HepG2 (cell line): ENCODE data around the gene LIF. TPM values are rescaled to one million over a fixed set of nuclear protein-coding genes. Genes with fewer than 3 reads are reported as not detected.

ENCODE experiments used
- AKAP8 ChIP-seq: sonication (generic); formaldehyde crosslinking; IDR thresholded peaks from 2 replicates; pipeline ENCODE4 v1.5.1; 2020; ENCODE audit warnings: mild to moderate bottlenecking, missing genetic modification reagents
- KLF6 ChIP-seq: IDR thresholded peaks from 2 replicates; pipeline ENCODE4 v1.8.0; 2016; ENCODE audit warnings: missing biosample characterization, missing genetic modification reagents
- NR2F6 ChIP-seq, 2 experiments: IDR thresholded peaks; 2 replicates each; pipeline ENCODE4 v1.6.1; 2016; ENCODE audit warnings: antibody characterized with exemption in 1 of 2, mild to moderate bottlenecking in 1 of 2
- PHF20 ChIP-seq: sonication (generic); formaldehyde crosslinking; IDR thresholded peaks from 2 replicates; pipeline ENCODE4 v1.5.0; 2020; ENCODE audit warnings: mild to moderate bottlenecking, missing genetic modification reagents
- PHF5A ChIP-seq: IDR thresholded peaks from one replicate; pipeline ENCODE4 v1.6.1; 2018; ENCODE audit warnings: low read depth, missing genetic modification reagents; ENCODE audit not compliant: unreplicated experiment
- POLR2AphosphoS2 ChIP-seq: IDR thresholded peaks from 2 replicates; pipeline ENCODE4 v1.6.1; 2011; ENCODE audit warnings: low read depth, low read length, improper control_type of control experiment
- SP4 ChIP-seq: sonication (generic); formaldehyde crosslinking; IDR thresholded peaks from 2 replicates; pipeline ENCODE4 v1.8.1; 2023; ENCODE audit warnings: mild to moderate bottlenecking, missing genetic modification reagents
- SRSF1 ChIP-seq: fragments of 200-400 bp; formaldehyde crosslinking; optimal IDR thresholded peaks from 2 replicates; pipeline ENCODE3; 2017; ENCODE audit warnings: mild to moderate bottlenecking, low read depth, low read length, moderate library complexity
- TARDBP ChIP-seq: sonication (generic); formaldehyde crosslinking; IDR thresholded peaks from 2 replicates; pipeline ENCODE4 v1.8.0; 2022; ENCODE audit warnings: mild to moderate bottlenecking, missing genetic modification reagents
- ZNF256 ChIP-seq: sonication (generic); formaldehyde crosslinking; conservative IDR thresholded peaks from 2 replicates; pipeline ENCODE4 v1.4.0; 2020; ENCODE audit warnings: missing genetic modification reagents
- ZNF326 ChIP-seq: sonication (generic); formaldehyde crosslinking; IDR thresholded peaks from 2 replicates; pipeline ENCODE4 v1.4.0; 2020; ENCODE audit warnings: missing genetic modification reagents, borderline replicate concordance
- ZNF549 ChIP-seq: sonication (generic); formaldehyde crosslinking; IDR thresholded peaks from 2 replicates; pipeline ENCODE4 v1.5.0; 2020; ENCODE audit warnings: missing genetic modification reagents
- ZNF557 ChIP-seq: sonication (generic); formaldehyde crosslinking; IDR thresholded peaks from 2 replicates; pipeline ENCODE4 v1.4.0; 2020; ENCODE audit warnings: missing genetic modification reagents
- ZSCAN12 ChIP-seq: sonication (generic); formaldehyde crosslinking; IDR thresholded peaks from 2 replicates; pipeline ENCODE4 v1.9.0; 2021; ENCODE audit warnings: mild to moderate bottlenecking, missing genetic modification reagents
- ZSCAN22 ChIP-seq: sonication (generic); formaldehyde crosslinking; IDR thresholded peaks from 2 replicates; pipeline ENCODE4 v1.4.0; 2020; ENCODE audit warnings: mild to moderate bottlenecking, missing genetic modification reagents
- polyA plus RNA-seq, 8 experiments: library from polyadenylated mRNA; depleted of rRNA in 3 of 8; stranded (reverse) in 7 of 8; unstranded in 1 of 8; fragments of >200 nt; fragmentation: Illumina TruSeq in 4 of 8; extraction: Trizol in 4 of 8; gene quantifications; 2 replicates each; pipeline versions ENCODE4 v1.2.1 to v1.2.3, GENCODE V29; 2011 to 2016; ENCODE audit warnings: low read depth in 4 of 8, missing spikeins in 1 of 8, mixed read lengths in 1 of 8; ENCODE audit not compliant: insufficient read depth in 1 of 8
- total RNA-seq, 5 experiments: library from RNA; depleted of rRNA; stranded (reverse); fragments of >200 nt; fragmentation: Illumina TruSeq; extraction: Trizol; gene quantifications; 2 replicates each; pipeline ENCODE4 v1.2.3, GENCODE V29; 2016; ENCODE audit warnings: low read depth in 1 of 5
- TF ChIP-seq, protein P1 (sequence below): sonication (generic); formaldehyde crosslinking; IDR thresholded peaks from 2 replicates; pipeline ENCODE4 v1.4.0; 2020; ENCODE audit warnings: missing genetic modification reagents
- TF ChIP-seq, protein P2 (sequence below): sonication (generic); formaldehyde crosslinking; IDR thresholded peaks from 2 replicates; pipeline ENCODE4 v1.4.0; 2020; ENCODE audit warnings: missing genetic modification reagents, borderline replicate concordance
- TF ChIP-seq, protein P3 (sequence below): sonication (generic); formaldehyde crosslinking; IDR thresholded peaks from 2 replicates; pipeline ENCODE4 v1.4.0; 2020; ENCODE audit warnings: mild to moderate bottlenecking, missing genetic modification reagents, borderline replicate concordance
- TF ChIP-seq, protein P4 (sequence below): IDR thresholded peaks from 2 replicates; pipeline ENCODE4 v1.6.1; 2016; ENCODE audit warnings: mild to moderate bottlenecking
- TF ChIP-seq, protein P5 (sequence below): sonication (generic); IDR thresholded peaks from 2 replicates; pipeline ENCODE4 v1.6.1; 2016; ENCODE audit warnings: low read depth, borderline replicate concordance

The LIF gene
- total and polyA plus RNA-seq, 2 of the 13 experiments (the other 11 are each of a cell fraction or from before 2014, with no cell fraction given): 3.6 to 8.5 TPM

DNA sequence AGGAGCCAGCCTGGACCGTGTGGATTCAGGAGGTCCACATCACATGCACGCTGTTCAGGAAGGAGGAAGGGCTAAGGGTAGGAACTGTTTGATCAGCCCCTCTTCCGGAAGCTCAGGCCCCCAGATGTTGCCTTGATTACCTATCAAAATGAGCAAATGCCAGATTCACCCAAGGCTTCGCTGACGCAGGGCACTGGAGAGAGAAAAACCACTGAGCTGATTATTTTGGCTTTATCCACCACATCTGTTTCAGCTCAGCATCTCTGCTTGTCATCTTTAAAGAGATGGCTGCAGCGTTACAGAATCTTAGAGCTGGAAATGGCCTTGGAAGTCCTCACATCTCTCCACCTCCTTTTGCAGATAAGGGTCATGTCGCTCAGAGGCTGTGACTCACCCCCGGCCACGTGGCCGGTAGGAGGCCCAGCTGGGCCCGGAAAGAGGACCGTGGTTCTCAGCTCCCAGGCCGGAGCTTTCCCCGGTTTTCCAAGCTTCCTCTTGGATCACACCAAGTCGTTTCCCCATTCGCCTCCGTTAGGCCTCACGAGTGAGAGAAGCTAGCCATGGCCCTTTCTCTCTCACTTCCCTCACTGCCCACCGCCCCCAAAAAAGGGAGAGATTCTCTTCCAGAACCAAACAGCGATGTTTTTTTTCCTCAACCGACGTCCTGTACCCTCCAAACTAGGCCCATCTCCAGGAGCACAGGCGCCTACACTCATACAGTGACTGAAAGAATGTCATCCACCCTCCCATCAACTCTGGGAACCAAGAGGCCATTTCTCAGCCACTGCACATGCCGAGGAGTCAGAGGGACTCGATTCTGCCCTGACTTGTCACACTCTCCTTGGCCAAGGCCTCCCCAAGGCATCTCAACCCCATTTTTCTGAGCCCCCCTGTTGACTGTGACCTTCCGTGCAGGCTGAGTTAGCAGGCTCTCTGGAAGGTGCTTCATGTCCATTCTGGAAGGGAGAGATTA is 37.6 kb downstream of the LIF start (continued):
- no peak; the same call in 1 of the 2 replicates for TF ChIP-seq ZSCAN12 (CRISPR knock-in tag)
- TF ChIP-seq ZNF256: no peak
- TF ChIP-seq, protein P1, sequence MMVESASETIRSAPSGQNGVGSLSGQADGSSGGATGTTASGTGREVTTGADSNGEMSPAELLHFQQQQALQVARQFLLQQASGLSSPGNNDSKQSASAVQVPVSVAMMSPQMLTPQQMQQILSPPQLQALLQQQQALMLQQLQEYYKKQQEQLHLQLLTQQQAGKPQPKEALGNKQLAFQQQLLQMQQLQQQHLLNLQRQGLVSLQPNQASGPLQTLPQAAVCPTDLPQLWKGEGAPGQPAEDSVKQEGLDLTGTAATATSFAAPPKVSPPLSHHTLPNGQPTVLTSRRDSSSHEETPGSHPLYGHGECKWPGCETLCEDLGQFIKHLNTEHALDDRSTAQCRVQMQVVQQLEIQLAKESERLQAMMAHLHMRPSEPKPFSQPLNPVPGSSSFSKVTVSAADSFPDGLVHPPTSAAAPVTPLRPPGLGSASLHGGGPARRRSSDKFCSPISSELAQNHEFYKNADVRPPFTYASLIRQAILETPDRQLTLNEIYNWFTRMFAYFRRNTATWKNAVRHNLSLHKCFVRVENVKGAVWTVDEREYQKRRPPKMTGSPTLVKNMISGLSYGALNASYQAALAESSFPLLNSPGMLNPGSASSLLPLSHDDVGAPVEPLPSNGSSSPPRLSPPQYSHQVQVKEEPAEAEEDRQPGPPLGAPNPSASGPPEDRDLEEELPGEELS (CRISPR knock-in tag): no peak
- no peak for TF ChIP-seq NR2F6 (IDR thresholded peaks at IDR 0.05)
- TF ChIP-seq NR2F6 (CRISPR knock-in tag; IDR thresholded peaks at IDR 0.05): no peak
- TF ChIP-seq, protein P2, sequence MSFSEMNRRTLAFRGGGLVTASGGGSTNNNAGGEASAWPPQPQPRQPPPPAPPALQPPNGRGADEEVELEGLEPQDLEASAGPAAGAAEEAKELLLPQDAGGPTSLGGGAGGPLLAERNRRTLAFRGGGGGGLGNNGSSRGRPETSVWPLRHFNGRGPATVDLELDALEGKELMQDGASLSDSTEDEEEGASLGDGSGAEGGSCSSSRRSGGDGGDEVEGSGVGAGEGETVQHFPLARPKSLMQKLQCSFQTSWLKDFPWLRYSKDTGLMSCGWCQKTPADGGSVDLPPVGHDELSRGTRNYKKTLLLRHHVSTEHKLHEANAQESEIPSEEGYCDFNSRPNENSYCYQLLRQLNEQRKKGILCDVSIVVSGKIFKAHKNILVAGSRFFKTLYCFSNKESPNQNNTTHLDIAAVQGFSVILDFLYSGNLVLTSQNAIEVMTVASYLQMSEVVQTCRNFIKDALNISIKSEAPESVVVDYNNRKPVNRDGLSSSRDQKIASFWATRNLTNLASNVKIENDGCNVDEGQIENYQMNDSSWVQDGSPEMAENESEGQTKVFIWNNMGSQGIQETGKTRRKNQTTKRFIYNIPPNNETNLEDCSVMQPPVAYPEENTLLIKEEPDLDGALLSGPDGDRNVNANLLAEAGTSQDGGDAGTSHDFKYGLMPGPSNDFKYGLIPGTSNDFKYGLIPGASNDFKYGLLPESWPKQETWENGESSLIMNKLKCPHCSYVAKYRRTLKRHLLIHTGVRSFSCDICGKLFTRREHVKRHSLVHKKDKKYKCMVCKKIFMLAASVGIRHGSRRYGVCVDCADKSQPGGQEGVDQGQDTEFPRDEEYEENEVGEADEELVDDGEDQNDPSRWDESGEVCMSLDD (CRISPR knock-in tag): no peak
- no peak for TF ChIP-seq SP4 (CRISPR knock-in tag)
- no peak for TF ChIP-seq TARDBP (CRISPR knock-in tag)
- TF ChIP-seq ZSCAN22 (CRISPR knock-in tag): no peak
- TF ChIP-seq, protein P3, sequence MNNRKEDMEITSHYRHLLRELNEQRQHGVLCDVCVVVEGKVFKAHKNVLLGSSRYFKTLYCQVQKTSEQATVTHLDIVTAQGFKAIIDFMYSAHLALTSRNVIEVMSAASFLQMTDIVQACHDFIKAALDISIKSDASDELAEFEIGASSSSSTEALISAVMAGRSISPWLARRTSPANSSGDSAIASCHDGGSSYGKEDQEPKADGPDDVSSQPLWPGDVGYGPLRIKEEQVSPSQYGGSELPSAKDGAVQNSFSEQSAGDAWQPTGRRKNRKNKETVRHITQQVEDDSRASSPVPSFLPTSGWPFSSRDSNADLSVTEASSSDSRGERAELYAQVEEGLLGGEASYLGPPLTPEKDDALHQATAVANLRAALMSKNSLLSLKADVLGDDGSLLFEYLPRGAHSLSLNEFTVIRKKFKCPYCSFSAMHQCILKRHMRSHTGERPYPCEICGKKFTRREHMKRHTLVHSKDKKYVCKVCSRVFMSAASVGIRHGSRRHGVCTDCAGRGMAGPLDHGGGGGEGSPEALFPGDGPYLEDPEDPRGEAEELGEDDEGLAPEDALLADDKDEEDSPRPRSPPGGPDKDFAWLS (CRISPR knock-in tag): no peak
- TF ChIP-seq AKAP8: no peak
- TF ChIP-seq, protein P4, sequence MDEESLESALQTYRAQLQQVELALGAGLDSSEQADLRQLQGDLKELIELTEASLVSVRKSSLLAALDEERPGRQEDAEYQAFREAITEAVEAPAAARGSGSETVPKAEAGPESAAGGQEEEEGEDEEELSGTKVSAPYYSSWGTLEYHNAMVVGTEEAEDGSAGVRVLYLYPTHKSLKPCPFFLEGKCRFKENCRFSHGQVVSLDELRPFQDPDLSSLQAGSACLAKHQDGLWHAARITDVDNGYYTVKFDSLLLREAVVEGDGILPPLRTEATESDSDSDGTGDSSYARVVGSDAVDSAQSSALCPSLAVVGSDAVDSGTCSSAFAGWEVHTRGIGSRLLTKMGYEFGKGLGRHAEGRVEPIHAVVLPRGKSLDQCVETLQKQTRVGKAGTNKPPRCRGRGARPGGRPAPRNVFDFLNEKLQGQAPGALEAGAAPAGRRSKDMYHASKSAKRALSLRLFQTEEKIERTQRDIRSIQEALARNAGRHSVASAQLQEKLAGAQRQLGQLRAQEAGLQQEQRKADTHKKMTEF (CRISPR knock-in tag): peak; percentile 51; the same call in 1 of the 2 replicates
- TF ChIP-seq KLF6 (CRISPR knock-in tag): 0 out of 2 replicates have a peak, but pooled peaks have one; percentile 57
- no peak for TF ChIP-seq SRSF1
- 0 out of 2 replicates have a peak, but pooled peaks have one; percentile 6 for TF ChIP-seq PHF20 (CRISPR knock-in tag)
- no peak for TF ChIP-seq PHF5A (CRISPR knock-in tag)
- no peak for TF ChIP-seq POLR2AphosphoS2
- no peak for TF ChIP-seq ZNF557 (CRISPR knock-in tag)
- TF ChIP-seq, protein P5, sequence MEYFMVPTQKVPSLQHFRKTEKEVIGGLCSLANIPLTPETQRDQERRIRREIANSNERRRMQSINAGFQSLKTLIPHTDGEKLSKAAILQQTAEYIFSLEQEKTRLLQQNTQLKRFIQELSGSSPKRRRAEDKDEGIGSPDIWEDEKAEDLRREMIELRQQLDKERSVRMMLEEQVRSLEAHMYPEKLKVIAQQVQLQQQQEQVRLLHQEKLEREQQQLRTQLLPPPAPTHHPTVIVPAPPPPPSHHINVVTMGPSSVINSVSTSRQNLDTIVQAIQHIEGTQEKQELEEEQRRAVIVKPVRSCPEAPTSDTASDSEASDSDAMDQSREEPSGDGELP: peak; percentile 85; the same call in 1 of the 2 replicates
- no peak for TF ChIP-seq ZNF549 (CRISPR knock-in tag)
- TF ChIP-seq ZNF326 (CRISPR knock-in tag): no peak
